ENCODE data around the gene TMEM255B. TPM values are rescaled to one million over a fixed set of nuclear protein-coding genes. Genes with fewer than 3 reads are reported as not detected.

The TMEM255B gene
- total and polyA plus RNA-seq, 7 experiments from 2014 or later = 0.08 to 3.3 (median 1.3) TPM; not detected in 1

Other genes with a start within 250 kb of the TMEM255B start
- gene TFDP1, start 174.5 kb upstream of the TMEM255B start, total RNA-seq = 100 to 1,000 TPM in 1 of 5 experiments, 10 to 100 TPM in 4; 21.4 to 127 (median 34.7) TPM
- 10 to 100 TPM; 50.9 to 78.0 TPM for gene TFDP1, start 174.5 kb upstream of the TMEM255B start, polyA plus RNA-seq
- not detected for gene ATP4B, start 101.0 kb upstream of the TMEM255B start, total RNA-seq
- not detected for gene ATP4B, start 101.0 kb upstream of the TMEM255B start, polyA plus RNA-seq
- not detected for gene GRK1, start 92.0 kb upstream of the TMEM255B start, total RNA-seq
- not detected for gene GRK1, start 92.0 kb upstream of the TMEM255B start, polyA plus RNA-seq
- gene GAS6, start 104.8 kb downstream of the TMEM255B start, total RNA-seq = 1 to 10 TPM; 2.4 to 5.5 (median 3.2) TPM
- under 1 TPM in 1 of 2 donors, not detected in 1; 0.38 TPM for gene GAS6, start 104.8 kb downstream of the TMEM255B start, polyA plus RNA-seq
- gene C13orf46, start 214.8 kb downstream of the TMEM255B start, total RNA-seq = 10 to 100 TPM in 4 of 5 experiments, 1 to 10 TPM in 1; 8.0 to 27.0 (median 19.1) TPM
- 1 to 10 TPM; 1.3 to 1.4 TPM for gene C13orf46, start 214.8 kb downstream of the TMEM255B start, polyA plus RNA-seq